CD4-positive, alpha-beta memory T cell (primary cell): ENCODE results near the gene ASB7. TPM values are rescaled to one million over a fixed set of nuclear protein-coding genes. Genes with fewer than 3 reads are reported as not detected.

Experiments
- CTCF ChIA-PET: fragments of 350-600 bp; sonication (Branson Sonifier 250); formaldehyde crosslinking; loops from one replicate; lab custom pipeline; 2021; ENCODE audit warnings: inconsistent platforms; ENCODE audit not compliant: partially characterized antibody; lab: Charles Lee
- POLR2A ChIA-PET: fragments of 350-600 bp; sonication (Branson Sonifier 250); formaldehyde crosslinking; loops from one replicate; lab custom pipeline; 2021; ENCODE audit not compliant: partially characterized antibody; lab: Charles Lee
- DNase-seq, 5 donors: peaks; one replicate each; pipeline versions ENCODE4 v3.0.0 to v3.0.0-alpha.2; 2020 to 2022; ENCODE audit warnings: mixed read lengths in 1 of 5
- H3K27ac ChIP-seq: one replicate; pipeline ENCODE4 v1.7.0; 2013; ENCODE audit warnings: low read depth, low read length
- H3K27me3 ChIP-seq: 2 replicates; pipeline ENCODE4 v1.7.0; 2013; ENCODE audit warnings: mild to moderate bottlenecking, low read length, moderate library complexity; ENCODE audit not compliant: insufficient read depth
- H3K36me3 ChIP-seq: 2 replicates; pipeline ENCODE4 v1.7.0; 2013; ENCODE audit warnings: mild to moderate bottlenecking, low read length, moderate library complexity; ENCODE audit not compliant: insufficient read depth
- H3K4me1 ChIP-seq: 2 replicates; pipeline ENCODE4 v1.7.0; 2013; ENCODE audit warnings: mild to moderate bottlenecking, low read length, moderate library complexity; ENCODE audit not compliant: insufficient read depth
- H3K4me3 ChIP-seq, 2 donors: one replicate each; pipeline ENCODE4 v1.7.0; 2013; ENCODE audit warnings: low read length in 2 of 2, mild to moderate bottlenecking in 1 of 2
- H3K9me3 ChIP-seq, 2 donors: one replicate each; pipeline ENCODE4 v1.7.0; 2013; ENCODE audit warnings: low read length in 2 of 2, control low read depth in 1 of 2; ENCODE audit not compliant: control insufficient read depth in 1 of 2
- H3K27ac Mint-ChIP-seq, 7 donors: one replicate each; pipeline ENCODE4 v1.8.0; 2020 to 2021; ENCODE audit warnings: mixed read lengths in 7 of 7, mild to moderate bottlenecking in 6 of 7, inconsistent platforms in 3 of 7, moderate library complexity in 3 of 7
- H3K27me3 Mint-ChIP-seq, 2 donors: one replicate each; pipeline ENCODE4 v1.8.0; 2020 to 2021; ENCODE audit warnings: mixed read lengths in 2 of 2
- H3K36me3 Mint-ChIP-seq, 2 donors: one replicate each; pipeline ENCODE4 v1.8.0; 2020 to 2021; ENCODE audit warnings: mixed read lengths in 2 of 2, inconsistent platforms in 1 of 2, mild to moderate bottlenecking in 1 of 2
- H3K4me1 Mint-ChIP-seq, 4 donors: one replicate each; pipeline ENCODE4 v1.8.0; 2020 to 2021; ENCODE audit warnings: mixed read lengths in 4 of 4, mild to moderate bottlenecking in 1 of 4
- H3K4me3 Mint-ChIP-seq, 8 donors: one replicate each; pipeline ENCODE4 v1.8.0; 2020 to 2021; ENCODE audit warnings: mixed read lengths in 8 of 8, mild to moderate bottlenecking in 7 of 8, moderate library complexity in 6 of 8, inconsistent platforms in 3 of 8
- H3K9me3 Mint-ChIP-seq, 8 donors: one replicate each; pipeline ENCODE4 v1.8.0; 2020 to 2021; ENCODE audit warnings: mixed read lengths in 8 of 8, mild to moderate bottlenecking in 5 of 8, inconsistent platforms in 3 of 8, moderate library complexity in 1 of 8
- intact Hi-C: fragments of 100-400 bp; cut with micrococcal nuclease; formaldehyde crosslinking; loops from one replicate; pipeline ENCODE4 v1.15.1; 2023
- polyA plus RNA-seq, 2 donors: library from polyadenylated mRNA; unstranded; fragments of 300-500 nt; fragmentation: Illumina TruSeq; gene quantifications; one replicate each; pipeline ENCODE4 v1.2.3, GENCODE V29; 2021
- total RNA-seq, 2 experiments: library from RNA; stranded (reverse); gene quantifications; one replicate each; pipeline ENCODE4 v1.2.3, GENCODE V29; 2021

Gene ASB7
- total and polyA plus RNA-seq, 4 experiments from 2014 or later, result 14.3 to 20.0 (median 17.7) TPM

DNA sequence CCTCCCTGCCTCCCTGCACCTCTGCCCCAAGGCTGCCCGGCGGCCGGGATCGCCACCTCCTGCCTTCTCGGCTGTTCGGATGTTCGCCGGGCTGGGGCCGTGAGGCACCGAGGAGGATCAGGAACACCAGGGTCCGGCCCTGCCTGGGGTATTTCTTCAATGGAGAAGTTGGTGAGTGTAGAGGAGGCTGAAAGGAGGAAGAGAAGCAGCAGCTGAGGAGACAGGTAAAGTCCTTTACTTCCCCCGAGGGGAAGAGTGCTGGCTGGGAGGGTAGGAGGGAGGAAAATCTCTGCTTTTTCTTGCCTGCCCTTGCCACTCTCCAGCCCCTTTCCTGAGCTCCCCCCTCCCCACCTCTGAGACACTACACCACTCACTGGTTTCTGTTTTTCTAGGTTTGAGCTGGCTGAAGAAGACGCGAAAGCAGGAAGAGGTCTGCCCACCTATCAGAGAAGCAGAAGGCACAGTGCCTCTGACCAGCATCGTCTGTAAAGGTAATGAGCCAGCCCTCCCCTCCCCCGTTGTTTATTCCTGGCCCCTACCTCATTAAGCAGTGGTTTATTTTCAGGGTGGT is 519 bp downstream of the ASB7 start:
- Mint-ChIP-seq H3K36me3 (peaks cover 24 to 30% of the 10 kb centered on the region in 2 donors), H3K4me1 (peaks cover 41 to 54% (median 48%) of the 10 kb centered on the region in 4 donors), H3K27ac (peak overlapping the region in 6 of 7 donors; percentile 89 to 98 (median 94)), H3K27me3 (no peaks in the 10 kb centered on the region), H3K9me3 (no peaks in the 10 kb centered on the region), H3K4me3 (no peak overlapping the region)
- no peaks in the 10 kb centered on the region for H3K27me3 ChIP-seq
- peak overlapping the region; percentile 64 to 79 for H3K4me3 ChIP-seq
- H3K27ac ChIP-seq, result peak overlapping the region; percentile 95
- H3K4me1 ChIP-seq, result peaks cover 52% of the 10 kb centered on the region
- no peaks in the 10 kb centered on the region for H3K9me3 ChIP-seq
- intact Hi-C loops, result loop anchor here (1.0 to 10.0 kb wide), 8 partner anchors 261 to 1956 kb away; partner anchors contain the start of genes CHSY1, IGF1R, LYSMD4 and MEF2A
- CTCF ChIA-PET, result interaction anchor here (2.0 to 7.5 kb wide), 2 partner anchors 31 to 253 kb away, joined by 13 to 50 read pairs; no protein-coding TSS in a partner anchor
- peak in 3 of 5 donors; percentile 30 to 72 (median 39) for DNase-seq
- H3K36me3 ChIP-seq, result peaks cover 8% of the 10 kb centered on the region
- POLR2A ChIA-PET, result interaction anchor here (0.5 to 2.3 kb wide), 17 partner anchors 9 to 1049 kb away, joined by 3 to 18 read pairs (median 5); partner anchors contain the start of genes ADAMTS17, SNRPA1 and TM2D3

GRCh38 chr15:100612539-100612938 is 10.2 kb downstream of the ASB7 start:
- Histone ChIP-seq H3K27me3 (no peaks in the 10 kb centered on the region), H3K4me1 (no peaks in the 10 kb centered on the region), H3K4me3 (no peak overlapping the region), H3K36me3 (peaks cover 47% of the 10 kb centered on the region), H3K27ac (no peak overlapping the region), H3K9me3 (no peaks in the 10 kb centered on the region)
- CTCF ChIA-PET, result interaction anchor here (0.7 kb wide), 1 partner anchor 262 kb away, joined by 3 read pairs; no protein-coding TSS in a partner anchor
- Mint-ChIP-seq H3K36me3 (peaks cover 34 to 82% of the 10 kb centered on the region in 2 donors), H3K4me3 (no peak overlapping the region), H3K27me3 (no peaks in the 10 kb centered on the region), H3K4me1 (peaks cover 13 to 25% (median 20%) of the 10 kb centered on the region in 4 donors), H3K27ac (no peak overlapping the region), H3K9me3 (no peaks in the 10 kb centered on the region)
- intact Hi-C loops, result no loop called here
- POLR2A ChIA-PET, result no interaction called here
- no peak for DNase-seq

- ChIA-PET POLR2A (no interaction called here), CTCF (no interaction called here)
- H3K9me3 Mint-ChIP-seq, result no peaks in the 10 kb centered on the region
- no peaks in the 10 kb centered on the region for H3K27me3 Mint-ChIP-seq
- H3K4me3 Mint-ChIP-seq, result no peak overlapping the region
- Histone ChIP-seq H3K4me1 (no peaks in the 10 kb centered on the region), H3K36me3 (peaks cover 41% of the 10 kb centered on the region), H3K27me3 (no peaks in the 10 kb centered on the region), H3K9me3 (no peaks in the 10 kb centered on the region), H3K27ac (no peak overlapping the region), H3K4me3 (no peak overlapping the region)
- peaks cover 13 to 26% (median 16%) of the 10 kb centered on the region in 4 donors for H3K4me1 Mint-ChIP-seq
- peaks cover 31 to 76% of the 10 kb centered on the region in 2 donors for H3K36me3 Mint-ChIP-seq
- DNase-seq, result no peak
- no peak overlapping the region for H3K27ac Mint-ChIP-seq
- intact Hi-C loops, result no loop called here
Measured at GRCh38 chr15:100613208-100613607, 10.8 kb downstream of the ASB7 start.

DNA sequence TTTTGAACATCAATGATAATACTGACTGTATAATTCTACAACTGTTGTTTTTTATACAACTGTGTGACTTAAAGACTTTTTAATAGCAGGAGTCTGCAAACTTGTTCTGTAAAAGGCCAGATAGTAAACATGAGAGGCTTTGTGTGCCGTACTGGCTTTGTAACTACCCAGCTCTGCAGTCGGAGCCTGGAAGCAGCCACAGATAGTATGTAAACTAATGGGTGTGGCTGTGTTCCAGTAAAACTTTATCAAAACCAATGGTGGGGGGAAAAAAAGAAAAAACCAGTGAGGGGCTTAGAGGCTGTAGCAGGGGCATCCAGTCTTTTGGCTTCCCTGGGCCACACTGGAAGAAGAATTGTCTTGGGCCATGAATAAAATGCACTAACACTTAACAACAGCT is 11.9 kb downstream of the ASB7 start:
- H3K27me3 ChIP-seq, result no peaks in the 10 kb centered on the region
- Mint-ChIP-seq H3K27me3 (no peaks in the 10 kb centered on the region), H3K4me3 (no peak overlapping the region), H3K9me3 (no peaks in the 10 kb centered on the region), H3K36me3 (peaks cover 36 to 73% of the 10 kb centered on the region in 2 donors), H3K4me1 (peaks cover 18 to 26% (median 19%) of the 10 kb centered on the region in 4 donors), H3K27ac (no peak overlapping the region)
- H3K9me3 ChIP-seq, result no peaks in the 10 kb centered on the region
- CTCF ChIA-PET, result no interaction called here
- peaks cover 45% of the 10 kb centered on the region for H3K36me3 ChIP-seq
- no peaks in the 10 kb centered on the region for H3K4me1 ChIP-seq
- intact Hi-C loops, result no loop called here
- DNase-seq, result no peak
- H3K27ac ChIP-seq, result no peak overlapping the region
- no peak overlapping the region for H3K4me3 ChIP-seq
- POLR2A ChIA-PET, result interaction anchor here (1.6 kb wide), 1 partner anchor 12 kb away, joined by 5 read pairs; the partner anchor contains the start of genes ASB7 and LINS1

DNA sequence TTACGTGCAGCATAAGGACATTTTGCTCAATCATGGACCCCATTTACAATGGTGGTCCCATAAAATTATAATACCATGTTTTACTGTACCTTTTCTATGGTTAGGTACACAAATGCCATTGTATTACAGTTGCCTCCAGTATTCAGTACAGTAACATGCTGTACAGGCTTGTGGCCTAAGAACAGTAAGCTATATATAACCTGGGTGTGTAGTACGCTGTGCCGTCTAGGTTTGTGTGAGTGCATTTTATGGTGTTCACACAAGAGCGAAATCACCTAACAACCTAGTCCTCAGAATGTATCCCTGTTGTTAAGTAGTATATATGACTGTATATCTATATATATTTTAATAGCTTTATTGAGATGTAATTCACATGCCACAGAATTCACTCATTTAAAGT is 12.5 kb downstream of the ASB7 start:
- Histone ChIP-seq H3K27me3 (no peaks in the 10 kb centered on the region), H3K4me3 (no peak overlapping the region), H3K4me1 (no peaks in the 10 kb centered on the region), H3K27ac (no peak overlapping the region), H3K36me3 (peaks cover 41% of the 10 kb centered on the region), H3K9me3 (no peaks in the 10 kb centered on the region)
- intact Hi-C loops, result no loop called here
- H3K9me3 Mint-ChIP-seq, result no peaks in the 10 kb centered on the region
- no peak for DNase-seq
- H3K36me3 Mint-ChIP-seq, result peaks cover 31 to 70% of the 10 kb centered on the region in 2 donors
- peaks cover 18 to 26% (median 19%) of the 10 kb centered on the region in 4 donors for H3K4me1 Mint-ChIP-seq
- peak overlapping the region in 1 of 7 donors; percentile 57 for H3K27ac Mint-ChIP-seq
- POLR2A ChIA-PET, result interaction anchor here (1.6 kb wide), 1 partner anchor 12 kb away, joined by 5 read pairs; the partner anchor contains the start of genes ASB7 and LINS1
- H3K4me3 Mint-ChIP-seq, result no peak overlapping the region
- CTCF ChIA-PET, result no interaction called here
- H3K27me3 Mint-ChIP-seq, result no peaks in the 10 kb centered on the region

DNA sequence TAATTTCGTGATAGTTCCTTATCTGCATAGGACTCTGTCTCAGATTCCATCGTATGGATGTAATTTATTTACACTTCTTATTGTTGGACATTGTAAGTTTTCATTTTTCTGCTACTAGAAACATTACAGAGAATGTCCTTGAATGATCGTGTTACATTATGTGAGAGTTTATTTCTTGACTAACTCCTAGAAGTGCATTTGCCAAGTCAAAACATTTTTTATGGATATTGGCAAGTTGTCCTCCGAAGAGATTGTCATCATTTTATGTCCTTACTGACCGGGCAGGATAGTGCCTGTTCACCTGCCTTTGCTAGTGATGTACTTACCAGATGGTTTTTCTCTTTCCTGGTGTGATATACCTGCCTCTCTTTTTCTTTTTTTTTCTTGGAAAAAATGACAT is 13.4 kb downstream of the ASB7 start:
- no peaks in the 10 kb centered on the region for H3K27me3 ChIP-seq
- Mint-ChIP-seq H3K9me3 (no peaks in the 10 kb centered on the region), H3K27ac (peak overlapping the region in 2 of 7 donors; percentile 6 to 9), H3K4me1 (peaks cover 18 to 26% (median 19%) of the 10 kb centered on the region in 4 donors), H3K4me3 (no peak overlapping the region), H3K36me3 (peaks cover 31 to 69% of the 10 kb centered on the region in 2 donors), H3K27me3 (no peaks in the 10 kb centered on the region)
- no peak overlapping the region for H3K4me3 ChIP-seq
- POLR2A ChIA-PET, result interaction anchor here (1.6 kb wide), 1 partner anchor 13 kb away, joined by 5 read pairs; the partner anchor contains the start of genes ASB7 and LINS1
- no peaks in the 10 kb centered on the region for H3K9me3 ChIP-seq
- H3K36me3 ChIP-seq, result peaks cover 41% of the 10 kb centered on the region
- no peaks in the 10 kb centered on the region for H3K4me1 ChIP-seq
- DNase-seq, result no peak
- no peak overlapping the region for H3K27ac ChIP-seq
- intact Hi-C loops, result no loop called here
- CTCF ChIA-PET, result no interaction called here

GRCh38 chr15:100616700-100617099 is 14.3 kb downstream of the ASB7 start:
- Mint-ChIP-seq H3K9me3 (no peaks in the 10 kb centered on the region), H3K27ac (peak overlapping the region in 3 of 7 donors; percentile 3 to 38 (median 23)), H3K4me1 (peaks cover 18 to 26% (median 19%) of the 10 kb centered on the region in 4 donors), H3K27me3 (no peaks in the 10 kb centered on the region), H3K36me3 (peaks cover 32 to 70% of the 10 kb centered on the region in 2 donors), H3K4me3 (no peak overlapping the region)
- H3K27me3 ChIP-seq, result no peaks in the 10 kb centered on the region
- no peaks in the 10 kb centered on the region for H3K9me3 ChIP-seq
- POLR2A ChIA-PET, result no interaction called here
- peaks cover 41% of the 10 kb centered on the region for H3K36me3 ChIP-seq
- no peaks in the 10 kb centered on the region for H3K4me1 ChIP-seq
- CTCF ChIA-PET, result interaction anchor here (1.2 kb wide), 1 partner anchor 10 kb away, joined by 4 read pairs; no protein-coding TSS in a partner anchor
- intact Hi-C loops, result no loop called here
- DNase-seq, result no peak
- H3K27ac ChIP-seq, result no peak overlapping the region
- no peak overlapping the region for H3K4me3 ChIP-seq
